GM12801 (cell line): Measurements from ENCODE around the gene CD151.

Experiments
- CTCF ChIP-seq: IDR thresholded peaks from one replicate; pipeline ENCODE4 v1.5.1; 2011; ENCODE audit warnings: control low read depth; ENCODE audit not compliant: insufficient read length; ENCODE audit errors: extremely low read depth

The CD151 gene

GRCh38 chr11:858762-859339 lies 26.1 kb downstream of the CD151 start:
- TF ChIP-seq CTCF: no peak

- TF ChIP-seq CTCF: no peak
Observed at GRCh38 chr11:859394-860131, 26.8 kb downstream of the CD151 start.

GRCh38 chr11:860234-861104 lies 27.7 kb downstream of the CD151 start:
- no peak for TF ChIP-seq CTCF

DNA sequence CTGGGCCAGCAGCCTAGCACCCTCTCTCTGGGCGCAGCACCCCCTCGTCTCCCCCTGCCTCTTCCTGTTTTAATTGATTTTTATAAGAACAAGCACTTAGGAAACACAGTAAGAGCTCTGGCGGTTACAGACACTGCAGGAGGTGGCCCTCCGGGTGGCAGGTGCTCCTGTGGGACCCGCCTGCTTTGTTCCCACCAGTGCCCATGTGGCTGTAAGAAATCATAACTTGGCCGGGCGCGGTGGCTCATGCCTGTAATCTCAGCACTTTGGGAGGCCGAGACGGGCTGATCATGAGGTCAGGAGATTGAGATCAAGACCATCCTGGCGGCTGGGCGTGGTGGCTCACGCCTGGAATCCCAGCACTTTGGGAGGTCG lies 28.3 kb downstream of the CD151 start:
- TF ChIP-seq CTCF: no peak

- TF ChIP-seq CTCF: no peak
Observed at GRCh38 chr11:862081-862661, 29.4 kb downstream of the CD151 start.

DNA sequence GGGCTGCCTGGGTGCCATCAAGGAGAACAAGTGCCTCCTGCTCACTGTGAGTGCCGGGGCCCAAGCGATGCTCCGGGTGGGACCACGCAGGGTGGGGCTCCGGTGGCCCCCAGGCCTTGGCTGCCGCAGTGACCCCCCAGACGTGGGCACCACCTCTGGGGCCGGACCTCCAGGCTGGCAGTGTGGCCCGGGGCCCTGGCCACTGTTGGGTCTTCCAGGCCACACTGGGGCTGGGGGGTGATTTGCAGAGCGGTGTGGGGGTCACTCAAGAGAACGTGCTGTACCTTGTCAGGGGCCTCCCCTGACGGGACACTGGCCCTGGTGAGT lies 29.9 kb downstream of the CD151 start:
- no peak for TF ChIP-seq CTCF
